ENCODE data around the gene NRG2. TPM values are rescaled to one million over a fixed set of nuclear protein-coding genes. Genes with fewer than 3 reads are reported as not detected.
A peak's percentile ranks its signal among the peaks of the same experiment; 100 is the strongest.

The NRG2 gene
- total RNA-seq, 2 experiments from 2014 or later = 0.08 to 0.17 TPM

- ChIA-PET POLR2A (no interaction called here), CTCF (interaction anchor here (0.6 to 3.6 kb wide), 2 partner anchors 25 to 183 kb away, joined by 3 to 32 read pairs; no protein-coding TSS in a partner anchor)
- Mint-ChIP-seq H3K9me3 (no peaks in the 10 kb centered on the region), H3K4me1 (ENCODE audit: low read depth) (no peaks in the 10 kb centered on the region), H3K36me3 (ENCODE audit: low read depth) (no peaks in the 10 kb centered on the region), H3K27ac (no peak overlapping the region), H3K4me3 (no peak overlapping the region), H3K27me3 (peaks cover 48% of the 10 kb centered on the region)
- DNase-seq (no peak), ATAC-seq (ENCODE audit: poor library complexity) (no peak)
- Histone ChIP-seq H3K9me3 (ENCODE audit: control insufficient read depth in 1 of 2, insufficient read depth in 1 of 2, low read length in 2 of 2) (peaks cover 0 to 3% of the 10 kb centered on the region in 2 experiments), H3K27me3 (ENCODE audit: control insufficient read depth in 1 of 2, insufficient read depth in 2 of 2, low read length in 2 of 2) (peaks cover 8 to 10% of the 10 kb centered on the region in 2 experiments), H3K36me3 (ENCODE audit: insufficient read depth, low read length) (no peaks in the 10 kb centered on the region), H3K27ac (ENCODE audit: low read depth in 1 of 2, low read length in 2 of 2) (no peak overlapping the region), H3K4me1 (ENCODE audit: insufficient read depth, low read length) (peaks cover 7% of the 10 kb centered on the region), H3K4me3 (ENCODE audit: low read length) (no peak overlapping the region)
- TF ChIP-seq CTCF (IDR thresholded peaks at IDR 0.05) = no peak
- intact Hi-C loops (cut with DNase I, micrococcal nuclease) = no loop called here
Observed at GRCh38 chr5:139971202-139971725, 71.8 kb downstream of the NRG2 start.

GRCh38 chr5:139969318-139969717 is 73.8 kb downstream of the NRG2 start:
- no peak for TF ChIP-seq CTCF (IDR thresholded peaks at IDR 0.05)
- H3K36me3 ChIP-seq (ENCODE audit: insufficient read depth, low read length) = no peaks in the 10 kb centered on the region
- H3K4me1 ChIP-seq (ENCODE audit: insufficient read depth, low read length) = peaks cover 7% of the 10 kb centered on the region
- Mint-ChIP-seq H3K4me1 (ENCODE audit: low read depth) (no peaks in the 10 kb centered on the region), H3K4me3 (no peak overlapping the region), H3K36me3 (ENCODE audit: low read depth) (no peaks in the 10 kb centered on the region), H3K27me3 (peaks cover 42% of the 10 kb centered on the region), H3K27ac (no peak overlapping the region), H3K9me3 (no peaks in the 10 kb centered on the region)
- CTCF ChIA-PET = interaction anchor here (0.8 to 3.6 kb wide), 21 partner anchors 11 to 1556 kb away, joined by 3 to 32 read pairs (median 4); partner anchors contain the start of gene NRG2
- H3K9me3 ChIP-seq (ENCODE audit: control insufficient read depth in 1 of 2, insufficient read depth in 1 of 2, low read length in 2 of 2) = no peaks in the 10 kb centered on the region
- H3K27ac ChIP-seq (ENCODE audit: low read depth in 1 of 2, low read length in 2 of 2) = no peak overlapping the region
- intact Hi-C loops (cut with DNase I, micrococcal nuclease) = loop anchor here in 1 of 2 experiments (5.0 kb wide), 1 partner anchor 188 kb away; no protein-coding TSS in a partner anchor
- ATAC-seq (ENCODE audit: poor library complexity) (no peak), DNase-seq (no peak)
- peaks cover 3 to 5% of the 10 kb centered on the region in 2 experiments for H3K27me3 ChIP-seq (ENCODE audit: control insufficient read depth in 1 of 2, insufficient read depth in 2 of 2, low read length in 2 of 2)
- H3K4me3 ChIP-seq (ENCODE audit: low read length) = no peak overlapping the region
- POLR2A ChIA-PET = interaction anchor here (0.6 to 1.8 kb wide), 2 partner anchors 178 to 182 kb away, joined by 3 to 5 read pairs; no protein-coding TSS in a partner anchor

GRCh38 chr5:139968547-139969261 is 74.4 kb downstream of the NRG2 start:
- no peak overlapping the region for H3K4me3 Mint-ChIP-seq
- Histone ChIP-seq H3K9me3 (ENCODE audit: control insufficient read depth in 1 of 2, insufficient read depth in 1 of 2, low read length in 2 of 2) (no peaks in the 10 kb centered on the region), H3K4me1 (ENCODE audit: insufficient read depth, low read length) (peaks cover 7% of the 10 kb centered on the region), H3K4me3 (ENCODE audit: low read length) (no peak overlapping the region), H3K36me3 (ENCODE audit: insufficient read depth, low read length) (no peaks in the 10 kb centered on the region), H3K27me3 (ENCODE audit: control insufficient read depth in 1 of 2, insufficient read depth in 2 of 2, low read length in 2 of 2) (peaks cover 0 to 5% of the 10 kb centered on the region in 2 experiments), H3K27ac (ENCODE audit: low read depth in 1 of 2, low read length in 2 of 2) (no peak overlapping the region)
- intact Hi-C loops (cut with DNase I, micrococcal nuclease) = loop anchor here (1.0 to 5.0 kb wide), 2 partner anchors 181 to 189 kb away; no protein-coding TSS in a partner anchor
- ATAC-seq (ENCODE audit: poor library complexity) (peak; percentile 100), DNase-seq (peak; percentile 74 to 89 (median 84))
- no peak overlapping the region for H3K27ac Mint-ChIP-seq
- CTCF ChIA-PET = interaction anchor here (0.8 to 3.6 kb wide), 22 partner anchors 12 to 1556 kb away, joined by 3 to 32 read pairs (median 4); partner anchors contain the start of gene NRG2
- peaks cover 45% of the 10 kb centered on the region for H3K27me3 Mint-ChIP-seq
- peak; percentile 98 for TF ChIP-seq CTCF (IDR thresholded peaks at IDR 0.05)
- no peaks in the 10 kb centered on the region for H3K4me1 Mint-ChIP-seq (ENCODE audit: low read depth)
- no peaks in the 10 kb centered on the region for H3K9me3 Mint-ChIP-seq
- POLR2A ChIA-PET = interaction anchor here (0.6 to 1.8 kb wide), 3 partner anchors 94 to 181 kb away, joined by 3 to 5 read pairs (median 4); no protein-coding TSS in a partner anchor
- no peaks in the 10 kb centered on the region for H3K36me3 Mint-ChIP-seq (ENCODE audit: low read depth)
